ENCODE data around the gene KCNH5. TPM values are rescaled to one million over a fixed set of nuclear protein-coding genes. Genes with fewer than 3 reads are reported as not detected.

KCNH5 gene
- total and polyA plus RNA-seq, 2 of the 13 experiments (the other 11 are each of a cell fraction or from before 2014, with no cell fraction given), result not detected

DNA sequence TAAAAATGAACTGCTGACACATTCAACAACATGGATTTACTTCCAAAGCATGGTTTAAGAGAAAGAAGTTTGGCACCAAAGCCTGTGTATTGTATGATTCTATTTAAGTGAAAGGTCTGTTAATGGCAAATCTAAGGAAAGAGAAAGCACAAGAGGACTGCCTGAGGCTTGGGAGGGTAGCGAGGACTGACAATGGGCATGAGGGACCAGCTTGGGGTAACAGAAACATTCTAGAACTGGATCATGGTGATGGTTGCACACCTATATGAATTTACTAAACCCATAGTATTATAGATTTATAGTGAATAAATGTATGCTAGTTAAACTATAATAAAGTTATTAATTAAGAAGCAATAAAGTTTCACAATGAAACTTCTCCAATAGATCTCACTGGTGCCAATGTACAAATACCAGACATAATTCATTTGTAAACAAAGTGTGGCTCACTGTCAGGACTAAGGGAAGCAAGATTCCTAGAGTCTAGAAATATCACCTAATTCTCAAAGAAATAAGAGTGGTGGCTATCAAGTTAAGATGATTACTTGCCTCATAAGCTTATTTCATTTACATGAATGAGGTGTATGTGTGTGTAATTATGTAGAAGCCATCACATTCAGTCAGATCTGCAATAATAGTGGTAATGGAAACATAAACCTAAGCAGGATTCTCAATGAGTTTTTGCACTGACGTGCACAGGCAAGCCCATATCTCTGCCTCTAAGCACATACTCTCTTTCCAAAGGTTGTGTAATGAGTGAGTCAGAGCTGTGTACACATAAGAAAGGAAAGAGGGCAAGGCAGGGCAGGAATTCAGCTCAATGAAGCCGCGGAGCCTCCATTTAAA lies 353.4 kb downstream of the KCNH5 start (continued):
- TF ChIP-seq CHCHD3 (CRISPR knock-in tag; IDR thresholded peaks at IDR 0.05) (no peak), MATR3 (CRISPR knock-in tag; IDR thresholded peaks at IDR 0.05) (no peak), MAFG (CRISPR knock-in tag; IDR thresholded peaks at IDR 0.05) (no peak), ZNF546 (CRISPR knock-in tag; conservative IDR thresholded peaks at IDR 0.05) (no peak), ZNF256 (CRISPR knock-in tag; conservative IDR thresholded peaks at IDR 0.05) (no peak), HMG20A (CRISPR knock-in tag; IDR thresholded peaks at IDR 0.05; ENCODE audit: borderline replicate concordance) (peak; percentile 96), ZNF317 (CRISPR knock-in tag; IDR thresholded peaks at IDR 0.05) (no peak; the same call in 1 of the 2 replicates), RBM22 (optimal IDR thresholded peaks at IDR 0.05; ENCODE audit: low read length) (no peak), MIER2 (CRISPR knock-in tag; IDR thresholded peaks at IDR 0.05) (no peak), POGZ (CRISPR knock-in tag; IDR thresholded peaks at IDR 0.05) (peak; percentile 89), SATB2 (CRISPR knock-in tag; IDR thresholded peaks at IDR 0.05) (no peak)
- TF ChIP-seq, protein P1, sequence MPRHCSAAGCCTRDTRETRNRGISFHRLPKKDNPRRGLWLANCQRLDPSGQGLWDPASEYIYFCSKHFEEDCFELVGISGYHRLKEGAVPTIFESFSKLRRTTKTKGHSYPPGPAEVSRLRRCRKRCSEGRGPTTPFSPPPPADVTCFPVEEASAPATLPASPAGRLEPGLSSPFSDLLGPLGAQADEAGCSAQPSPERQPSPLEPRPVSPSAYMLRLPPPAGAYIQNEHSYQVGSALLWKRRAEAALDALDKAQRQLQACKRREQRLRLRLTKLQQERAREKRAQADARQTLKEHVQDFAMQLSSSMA (CRISPR knock-in tag; IDR thresholded peaks at IDR 0.05), result no peak
- TF ChIP-seq, protein P2, sequence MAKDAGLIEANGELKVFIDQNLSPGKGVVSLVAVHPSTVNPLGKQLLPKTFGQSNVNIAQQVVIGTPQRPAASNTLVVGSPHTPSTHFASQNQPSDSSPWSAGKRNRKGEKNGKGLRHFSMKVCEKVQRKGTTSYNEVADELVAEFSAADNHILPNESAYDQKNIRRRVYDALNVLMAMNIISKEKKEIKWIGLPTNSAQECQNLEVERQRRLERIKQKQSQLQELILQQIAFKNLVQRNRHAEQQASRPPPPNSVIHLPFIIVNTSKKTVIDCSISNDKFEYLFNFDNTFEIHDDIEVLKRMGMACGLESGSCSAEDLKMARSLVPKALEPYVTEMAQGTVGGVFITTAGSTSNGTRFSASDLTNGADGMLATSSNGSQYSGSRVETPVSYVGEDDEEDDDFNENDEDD (CRISPR knock-in tag; IDR thresholded peaks at IDR 0.05; ENCODE audit: borderline replicate concordance), result no peak
- TF ChIP-seq, protein P3, sequence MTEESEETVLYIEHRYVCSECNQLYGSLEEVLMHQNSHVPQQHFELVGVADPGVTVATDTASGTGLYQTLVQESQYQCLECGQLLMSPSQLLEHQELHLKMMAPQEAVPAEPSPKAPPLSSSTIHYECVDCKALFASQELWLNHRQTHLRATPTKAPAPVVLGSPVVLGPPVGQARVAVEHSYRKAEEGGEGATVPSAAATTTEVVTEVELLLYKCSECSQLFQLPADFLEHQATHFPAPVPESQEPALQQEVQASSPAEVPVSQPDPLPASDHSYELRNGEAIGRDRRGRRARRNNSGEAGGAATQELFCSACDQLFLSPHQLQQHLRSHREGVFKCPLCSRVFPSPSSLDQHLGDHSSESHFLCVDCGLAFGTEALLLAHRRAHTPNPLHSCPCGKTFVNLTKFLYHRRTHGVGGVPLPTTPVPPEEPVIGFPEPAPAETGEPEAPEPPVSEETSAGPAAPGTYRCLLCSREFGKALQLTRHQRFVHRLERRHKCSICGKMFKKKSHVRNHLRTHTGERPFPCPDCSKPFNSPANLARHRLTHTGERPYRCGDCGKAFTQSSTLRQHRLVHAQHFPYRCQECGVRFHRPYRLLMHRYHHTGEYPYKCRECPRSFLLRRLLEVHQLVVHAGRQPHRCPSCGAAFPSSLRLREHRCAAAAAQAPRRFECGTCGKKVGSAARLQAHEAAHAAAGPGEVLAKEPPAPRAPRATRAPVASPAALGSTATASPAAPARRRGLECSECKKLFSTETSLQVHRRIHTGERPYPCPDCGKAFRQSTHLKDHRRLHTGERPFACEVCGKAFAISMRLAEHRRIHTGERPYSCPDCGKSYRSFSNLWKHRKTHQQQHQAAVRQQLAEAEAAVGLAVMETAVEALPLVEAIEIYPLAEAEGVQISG (CRISPR knock-in tag; IDR thresholded peaks at IDR 0.05), result no peak
- TF ChIP-seq, protein P4, sequence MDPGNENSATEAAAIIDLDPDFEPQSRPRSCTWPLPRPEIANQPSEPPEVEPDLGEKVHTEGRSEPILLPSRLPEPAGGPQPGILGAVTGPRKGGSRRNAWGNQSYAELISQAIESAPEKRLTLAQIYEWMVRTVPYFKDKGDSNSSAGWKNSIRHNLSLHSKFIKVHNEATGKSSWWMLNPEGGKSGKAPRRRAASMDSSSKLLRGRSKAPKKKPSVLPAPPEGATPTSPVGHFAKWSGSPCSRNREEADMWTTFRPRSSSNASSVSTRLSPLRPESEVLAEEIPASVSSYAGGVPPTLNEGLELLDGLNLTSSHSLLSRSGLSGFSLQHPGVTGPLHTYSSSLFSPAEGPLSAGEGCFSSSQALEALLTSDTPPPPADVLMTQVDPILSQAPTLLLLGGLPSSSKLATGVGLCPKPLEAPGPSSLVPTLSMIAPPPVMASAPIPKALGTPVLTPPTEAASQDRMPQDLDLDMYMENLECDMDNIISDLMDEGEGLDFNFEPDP (CRISPR knock-in tag; conservative IDR thresholded peaks at IDR 0.05), result no peak
- TF ChIP-seq, protein P5, sequence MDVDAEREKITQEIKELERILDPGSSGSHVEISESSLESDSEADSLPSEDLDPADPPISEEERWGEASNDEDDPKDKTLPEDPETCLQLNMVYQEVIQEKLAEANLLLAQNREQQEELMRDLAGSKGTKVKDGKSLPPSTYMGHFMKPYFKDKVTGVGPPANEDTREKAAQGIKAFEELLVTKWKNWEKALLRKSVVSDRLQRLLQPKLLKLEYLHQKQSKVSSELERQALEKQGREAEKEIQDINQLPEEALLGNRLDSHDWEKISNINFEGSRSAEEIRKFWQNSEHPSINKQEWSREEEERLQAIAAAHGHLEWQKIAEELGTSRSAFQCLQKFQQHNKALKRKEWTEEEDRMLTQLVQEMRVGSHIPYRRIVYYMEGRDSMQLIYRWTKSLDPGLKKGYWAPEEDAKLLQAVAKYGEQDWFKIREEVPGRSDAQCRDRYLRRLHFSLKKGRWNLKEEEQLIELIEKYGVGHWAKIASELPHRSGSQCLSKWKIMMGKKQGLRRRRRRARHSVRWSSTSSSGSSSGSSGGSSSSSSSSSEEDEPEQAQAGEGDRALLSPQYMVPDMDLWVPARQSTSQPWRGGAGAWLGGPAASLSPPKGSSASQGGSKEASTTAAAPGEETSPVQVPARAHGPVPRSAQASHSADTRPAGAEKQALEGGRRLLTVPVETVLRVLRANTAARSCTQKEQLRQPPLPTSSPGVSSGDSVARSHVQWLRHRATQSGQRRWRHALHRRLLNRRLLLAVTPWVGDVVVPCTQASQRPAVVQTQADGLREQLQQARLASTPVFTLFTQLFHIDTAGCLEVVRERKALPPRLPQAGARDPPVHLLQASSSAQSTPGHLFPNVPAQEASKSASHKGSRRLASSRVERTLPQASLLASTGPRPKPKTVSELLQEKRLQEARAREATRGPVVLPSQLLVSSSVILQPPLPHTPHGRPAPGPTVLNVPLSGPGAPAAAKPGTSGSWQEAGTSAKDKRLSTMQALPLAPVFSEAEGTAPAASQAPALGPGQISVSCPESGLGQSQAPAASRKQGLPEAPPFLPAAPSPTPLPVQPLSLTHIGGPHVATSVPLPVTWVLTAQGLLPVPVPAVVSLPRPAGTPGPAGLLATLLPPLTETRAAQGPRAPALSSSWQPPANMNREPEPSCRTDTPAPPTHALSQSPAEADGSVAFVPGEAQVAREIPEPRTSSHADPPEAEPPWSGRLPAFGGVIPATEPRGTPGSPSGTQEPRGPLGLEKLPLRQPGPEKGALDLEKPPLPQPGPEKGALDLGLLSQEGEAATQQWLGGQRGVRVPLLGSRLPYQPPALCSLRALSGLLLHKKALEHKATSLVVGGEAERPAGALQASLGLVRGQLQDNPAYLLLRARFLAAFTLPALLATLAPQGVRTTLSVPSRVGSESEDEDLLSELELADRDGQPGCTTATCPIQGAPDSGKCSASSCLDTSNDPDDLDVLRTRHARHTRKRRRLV (CRISPR knock-in tag; IDR thresholded peaks at IDR 0.05), result no peak
- TF ChIP-seq, protein P6, sequence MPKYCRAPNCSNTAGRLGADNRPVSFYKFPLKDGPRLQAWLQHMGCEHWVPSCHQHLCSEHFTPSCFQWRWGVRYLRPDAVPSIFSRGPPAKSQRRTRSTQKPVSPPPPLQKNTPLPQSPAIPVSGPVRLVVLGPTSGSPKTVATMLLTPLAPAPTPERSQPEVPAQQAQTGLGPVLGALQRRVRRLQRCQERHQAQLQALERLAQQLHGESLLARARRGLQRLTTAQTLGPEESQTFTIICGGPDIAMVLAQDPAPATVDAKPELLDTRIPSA (CRISPR knock-in tag; IDR thresholded peaks at IDR 0.05; ENCODE audit: borderline replicate concordance), result no peak
